ENCODE results near the gene NCKAP5.
A peak's percentile ranks its signal among the peaks of the same experiment; 100 is the strongest.

The NCKAP5 gene

GRCh38 chr2:133433455-133434451 is 134.5 kb downstream of the NCKAP5 start:
- no peaks in the 10 kb centered on the region for H3K27me3 ChIP-seq (ENCODE audit: insufficient read depth, poor library complexity, severe bottlenecking)
- TF ChIP-seq CTCF (IDR thresholded peaks at IDR 0.05; ENCODE audit: poor library complexity, severe bottlenecking), result no peak
- DNase-seq (ENCODE audit: low spot score) (no peak), ATAC-seq (ENCODE audit: low read depth) (no peak)
- H3K9me3 ChIP-seq (ENCODE audit: severe bottlenecking), result no peaks in the 10 kb centered on the region
- H3K4me1 ChIP-seq (ENCODE audit: insufficient read depth, poor library complexity, severe bottlenecking), result no peaks in the 10 kb centered on the region
- no peaks in the 10 kb centered on the region for H3K36me3 ChIP-seq (ENCODE audit: low read depth)
- H3K27ac ChIP-seq (ENCODE audit: poor library complexity, severe bottlenecking), result no peak overlapping the region
- H3K4me3 ChIP-seq (ENCODE audit: severe bottlenecking), result no peak overlapping the region

GRCh38 chr2:133432778-133433177 is 135.5 kb downstream of the NCKAP5 start:
- no peak overlapping the region for H3K27ac ChIP-seq (ENCODE audit: poor library complexity, severe bottlenecking)
- no peaks in the 10 kb centered on the region for H3K36me3 ChIP-seq (ENCODE audit: low read depth)
- H3K9me3 ChIP-seq (ENCODE audit: severe bottlenecking), result no peaks in the 10 kb centered on the region
- no peaks in the 10 kb centered on the region for H3K27me3 ChIP-seq (ENCODE audit: insufficient read depth, poor library complexity, severe bottlenecking)
- TF ChIP-seq CTCF (IDR thresholded peaks at IDR 0.05; ENCODE audit: poor library complexity, severe bottlenecking), result no peak
- ATAC-seq (ENCODE audit: low read depth), result no peak
- H3K4me3 ChIP-seq (ENCODE audit: severe bottlenecking), result no peak overlapping the region
- H3K4me1 ChIP-seq (ENCODE audit: insufficient read depth, poor library complexity, severe bottlenecking), result no peaks in the 10 kb centered on the region
- no peak for DNase-seq (ENCODE audit: low spot score)

DNA sequence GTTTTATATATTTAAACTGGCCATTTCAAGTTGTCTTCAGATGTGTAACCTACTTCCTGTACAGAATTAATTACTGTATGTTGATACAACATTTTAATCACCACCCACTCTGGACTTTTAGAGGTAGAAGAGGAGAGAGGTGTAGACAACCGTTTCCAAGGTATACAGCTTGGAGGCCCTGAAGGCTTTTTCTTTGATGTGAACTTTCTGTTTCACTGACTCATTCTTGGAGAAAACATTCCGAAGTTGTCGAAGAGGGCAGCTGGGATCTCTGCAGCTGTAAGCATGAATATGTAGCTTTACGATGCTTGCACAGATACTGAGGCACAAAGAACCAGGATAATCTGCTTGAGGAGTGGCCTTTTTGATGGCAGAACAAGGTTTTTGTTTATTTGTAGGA is 137.0 kb downstream of the NCKAP5 start:
- H3K4me3 ChIP-seq (ENCODE audit: severe bottlenecking), result no peak overlapping the region
- ATAC-seq (ENCODE audit: low read depth) (peak; percentile 72; the same call in 2 of the 3 replicates), DNase-seq (ENCODE audit: low spot score) (no peak)
- no peaks in the 10 kb centered on the region for H3K36me3 ChIP-seq (ENCODE audit: low read depth)
- H3K27ac ChIP-seq (ENCODE audit: poor library complexity, severe bottlenecking), result no peak overlapping the region
- H3K27me3 ChIP-seq (ENCODE audit: insufficient read depth, poor library complexity, severe bottlenecking), result no peaks in the 10 kb centered on the region
- no peaks in the 10 kb centered on the region for H3K9me3 ChIP-seq (ENCODE audit: severe bottlenecking)
- no peaks in the 10 kb centered on the region for H3K4me1 ChIP-seq (ENCODE audit: insufficient read depth, poor library complexity, severe bottlenecking)
- TF ChIP-seq CTCF (IDR thresholded peaks at IDR 0.05; ENCODE audit: poor library complexity, severe bottlenecking), result no peak

GRCh38 chr2:133426791-133427190 is 141.5 kb downstream of the NCKAP5 start:
- Histone ChIP-seq H3K4me3 (ENCODE audit: severe bottlenecking) (no peak overlapping the region), H3K36me3 (ENCODE audit: low read depth) (no peaks in the 10 kb centered on the region), H3K4me1 (ENCODE audit: insufficient read depth, poor library complexity, severe bottlenecking) (no peaks in the 10 kb centered on the region), H3K9me3 (ENCODE audit: severe bottlenecking) (no peaks in the 10 kb centered on the region), H3K27ac (ENCODE audit: poor library complexity, severe bottlenecking) (no peak overlapping the region), H3K27me3 (ENCODE audit: insufficient read depth, poor library complexity, severe bottlenecking) (no peaks in the 10 kb centered on the region)
- no peak for ATAC-seq (ENCODE audit: low read depth)
- no peak for DNase-seq (ENCODE audit: low spot score)
- no peak for TF ChIP-seq CTCF (IDR thresholded peaks at IDR 0.05; ENCODE audit: poor library complexity, severe bottlenecking)

DNA sequence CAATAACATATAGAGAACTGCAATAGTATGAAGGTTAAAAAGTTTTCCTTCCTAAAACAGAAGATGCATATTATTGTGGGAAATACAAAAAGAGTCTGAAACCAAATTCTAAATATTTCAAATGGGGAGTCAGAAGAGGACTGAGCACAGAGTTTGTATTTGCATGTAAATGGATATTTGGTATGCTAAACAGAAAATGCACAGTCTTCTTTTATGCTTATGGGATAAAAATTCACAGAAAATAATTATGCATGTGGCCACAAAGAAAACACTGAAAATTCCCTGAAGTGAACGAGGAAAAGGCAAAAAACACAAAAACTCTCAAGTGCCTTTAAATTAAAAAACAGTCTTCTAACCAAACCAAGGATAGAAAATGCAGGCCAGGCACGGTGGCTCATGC is 142.7 kb downstream of the NCKAP5 start:
- DNase-seq (ENCODE audit: low spot score), result no peak
- no peak for TF ChIP-seq CTCF (IDR thresholded peaks at IDR 0.05; ENCODE audit: poor library complexity, severe bottlenecking)

More for the DNA sequence above, 142.7 kb downstream of the NCKAP5 start:
- H3K9me3 ChIP-seq (ENCODE audit: severe bottlenecking), result no peaks in the 10 kb centered on the region
- H3K4me3 ChIP-seq (ENCODE audit: severe bottlenecking), result no peak overlapping the region
- H3K27me3 ChIP-seq (ENCODE audit: insufficient read depth, poor library complexity, severe bottlenecking), result no peaks in the 10 kb centered on the region
- H3K36me3 ChIP-seq (ENCODE audit: low read depth), result no peaks in the 10 kb centered on the region
- no peak overlapping the region for H3K27ac ChIP-seq (ENCODE audit: poor library complexity, severe bottlenecking)
- ATAC-seq (ENCODE audit: low read depth), result no peak
- H3K4me1 ChIP-seq (ENCODE audit: insufficient read depth, poor library complexity, severe bottlenecking), result no peaks in the 10 kb centered on the region

Data from RWPE2 (cell line).